HG03108 (cell line): ENCODE measurements around the gene CD40LG.

ENCODE experiments used
- ATAC-seq: cut with Tn5 transposase; IDR thresholded peaks from one replicate; pipeline ENCODE4 v1.9.1; 2021; ENCODE audit warnings: moderate library complexity; ENCODE audit not compliant: unreplicated experiment

The CD40LG gene

DNA sequence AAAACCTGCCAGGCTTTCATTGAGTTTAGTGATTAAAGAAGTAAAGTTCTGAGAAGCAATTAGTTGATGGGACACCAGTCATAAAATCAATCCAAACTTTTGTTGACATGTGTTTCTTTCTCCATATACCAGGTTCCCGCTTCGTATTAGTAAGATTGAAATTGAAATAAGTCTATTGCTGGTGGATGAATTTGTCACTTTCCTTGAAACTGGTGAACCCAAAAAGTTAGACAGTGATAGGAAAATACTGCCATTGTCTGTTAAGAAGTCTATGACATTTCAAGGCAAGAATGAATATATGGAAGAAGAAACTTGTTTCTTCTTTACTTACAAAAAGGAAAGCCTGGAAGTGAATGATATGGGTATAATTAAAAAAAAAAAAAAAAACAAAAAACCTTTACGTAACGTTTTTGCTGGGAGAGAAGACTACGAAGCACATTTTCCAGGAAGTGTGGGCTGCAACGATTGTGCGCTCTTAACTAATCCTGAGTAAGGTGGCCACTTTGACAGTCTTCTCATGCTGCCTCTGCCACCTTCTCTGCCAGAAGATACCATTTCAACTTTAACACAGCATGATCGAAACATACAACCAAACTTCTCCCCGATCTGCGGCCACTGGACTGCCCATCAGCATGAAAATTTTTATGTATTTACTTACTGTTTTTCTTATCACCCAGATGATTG is at the start of gene CD40LG:
CD40LG (plus strand) TSS at position 482 of the 684 bp plus-strand sequence; CDS start at position 573, 91 bp downstream.
- no peak for ATAC-seq

DNA sequence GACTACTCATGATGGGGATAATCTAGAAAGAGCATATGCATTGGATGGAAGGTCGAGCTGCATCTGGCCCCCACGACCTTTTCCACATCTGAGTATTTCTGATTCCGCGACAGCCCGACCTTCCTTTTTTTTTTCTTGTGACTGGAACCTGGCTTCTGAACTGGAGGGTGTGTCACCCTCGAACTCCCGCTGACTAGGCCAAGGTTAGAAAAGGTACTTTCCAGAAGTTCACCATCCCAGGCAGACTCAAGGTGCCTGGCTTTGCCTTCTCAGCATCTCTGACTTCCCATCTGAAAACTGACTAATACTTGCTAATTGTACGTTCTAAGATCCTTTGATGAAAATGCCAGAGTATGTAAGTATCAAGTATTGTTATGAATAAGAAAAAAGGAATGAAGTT is 49.3 kb upstream of the CD40LG start:
- ATAC-seq, result no peak

DNA sequence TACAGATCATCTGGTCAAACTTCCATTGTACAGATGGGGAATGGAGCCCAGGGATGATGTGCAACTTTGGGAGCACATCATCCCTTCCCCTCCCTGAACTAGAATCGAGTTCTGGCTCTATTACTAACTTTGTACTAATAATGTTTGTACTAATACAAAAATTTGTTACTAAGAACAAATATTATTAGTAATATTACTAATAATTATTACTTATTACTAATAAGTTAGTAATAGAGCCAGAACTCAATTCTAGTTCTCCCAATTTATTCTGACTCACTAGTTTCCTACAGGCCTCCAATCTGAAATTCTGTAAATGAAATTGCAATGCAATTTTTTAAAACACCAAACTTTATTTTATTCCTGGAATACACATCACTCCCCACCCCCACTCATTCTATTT is 47.9 kb upstream of the CD40LG start:
- no peak for ATAC-seq

DNA sequence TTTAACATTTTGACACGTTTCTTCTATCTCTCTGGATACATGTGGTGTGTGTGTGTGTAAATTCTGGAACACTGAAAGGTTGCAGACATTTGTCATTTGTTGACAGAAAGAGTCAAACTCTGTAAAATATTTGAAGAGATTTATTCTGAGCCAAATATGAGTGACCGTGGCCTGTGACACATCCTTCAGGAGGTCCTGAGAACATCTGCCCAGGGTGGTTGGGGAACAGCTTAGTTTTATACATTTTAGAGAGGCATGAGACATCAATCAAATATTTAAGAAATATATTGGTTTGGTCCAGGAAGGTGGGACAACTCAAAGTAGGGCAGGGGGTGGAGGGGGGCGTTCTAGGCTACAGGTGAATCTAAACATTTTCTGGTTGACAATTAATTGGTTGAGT is 40.7 kb upstream of the CD40LG start:
- ATAC-seq, result no peak

DNA sequence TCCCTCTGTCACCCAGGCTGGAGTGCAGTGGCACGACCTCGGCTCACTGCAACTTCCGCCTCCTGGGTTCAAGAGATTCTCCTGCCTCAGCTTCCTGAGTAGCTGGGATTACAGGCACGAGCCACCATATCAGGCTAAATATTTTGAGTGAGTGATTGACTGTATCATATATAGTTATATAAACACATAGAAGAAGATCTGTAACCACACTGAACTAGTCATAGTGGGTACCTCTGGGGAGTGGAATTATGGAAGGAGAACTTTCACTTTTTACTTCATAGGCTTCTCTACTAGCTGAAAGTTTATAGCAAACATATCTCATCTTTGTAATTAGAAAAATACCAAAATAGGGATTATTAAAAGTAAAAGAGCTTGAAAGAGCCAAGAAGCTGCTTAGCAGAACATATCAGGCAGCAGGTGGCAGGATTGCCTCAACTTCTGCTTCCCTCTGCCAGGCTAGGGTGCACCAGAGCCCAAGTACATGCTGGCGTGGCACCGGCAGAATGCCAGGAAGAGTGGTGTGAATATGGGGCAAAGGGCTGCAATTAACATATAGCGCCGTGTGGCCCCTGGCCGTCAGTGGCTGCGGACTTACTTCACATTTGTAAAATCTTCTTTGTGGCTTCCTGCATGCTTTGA is 39.5 kb upstream of the CD40LG start:
- ATAC-seq, result no peak

DNA sequence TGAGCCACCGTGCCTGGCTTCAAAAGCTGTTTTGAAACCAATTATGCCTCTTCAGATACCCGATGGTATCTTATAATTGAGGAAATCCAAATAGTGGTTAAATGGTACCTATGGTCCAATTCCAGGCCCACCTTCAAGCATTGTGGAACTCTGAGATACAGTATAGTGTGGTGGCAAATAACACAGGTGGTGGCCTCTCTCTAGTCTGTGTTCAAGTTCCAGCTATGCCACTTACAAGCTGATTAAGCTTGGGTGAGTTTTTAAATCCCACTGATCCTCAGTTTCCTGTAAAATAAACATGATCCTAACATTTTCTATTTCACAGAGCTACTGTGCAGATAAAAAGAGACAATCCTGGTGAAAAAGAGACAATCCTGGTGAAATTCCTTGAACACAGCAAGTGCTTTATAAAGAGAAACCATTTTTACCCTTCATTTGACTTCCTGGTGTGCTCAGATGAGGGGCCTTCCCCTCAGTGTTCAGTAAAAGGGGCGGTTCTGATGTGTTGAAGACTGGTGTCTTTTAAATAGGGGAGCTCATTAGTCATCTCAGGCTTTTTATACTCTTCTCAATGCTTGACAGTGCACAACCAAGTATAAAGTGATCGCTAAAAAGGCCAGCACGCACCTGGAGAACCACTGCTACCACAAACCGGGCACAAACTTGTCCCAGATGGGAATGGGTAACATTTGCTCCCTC is 30.8 kb upstream of the CD40LG start:
- peak; percentile 78 for ATAC-seq

DNA sequence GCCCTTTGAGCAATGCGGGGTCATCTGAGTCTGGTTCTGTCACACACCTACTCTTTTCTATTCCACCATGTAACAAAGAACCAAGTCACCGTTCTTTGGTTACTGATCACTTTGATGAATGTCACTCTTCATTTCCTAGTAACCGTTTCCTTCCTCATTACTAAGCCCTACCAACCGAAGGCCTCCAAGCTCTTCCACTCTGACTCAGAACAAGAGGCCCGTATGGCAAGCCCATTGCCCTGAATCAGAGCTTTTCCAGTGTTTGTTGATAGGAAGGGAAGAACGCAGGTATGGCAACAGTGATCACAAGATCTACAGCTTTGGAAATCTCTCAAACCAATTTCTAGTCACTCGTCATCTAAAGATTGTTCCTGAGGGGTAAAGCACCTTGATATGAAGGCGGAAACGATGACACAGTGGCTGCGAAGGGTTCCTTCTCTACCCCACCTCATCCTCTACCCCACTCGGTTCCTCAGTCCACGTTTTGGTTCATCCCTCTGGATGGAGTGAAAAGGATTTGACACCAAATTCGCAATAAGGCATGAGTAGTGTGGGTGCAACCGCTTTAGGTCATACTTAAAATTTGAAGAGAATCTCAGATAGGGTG is 28.0 kb upstream of the CD40LG start:
- ATAC-seq, result no peak

DNA sequence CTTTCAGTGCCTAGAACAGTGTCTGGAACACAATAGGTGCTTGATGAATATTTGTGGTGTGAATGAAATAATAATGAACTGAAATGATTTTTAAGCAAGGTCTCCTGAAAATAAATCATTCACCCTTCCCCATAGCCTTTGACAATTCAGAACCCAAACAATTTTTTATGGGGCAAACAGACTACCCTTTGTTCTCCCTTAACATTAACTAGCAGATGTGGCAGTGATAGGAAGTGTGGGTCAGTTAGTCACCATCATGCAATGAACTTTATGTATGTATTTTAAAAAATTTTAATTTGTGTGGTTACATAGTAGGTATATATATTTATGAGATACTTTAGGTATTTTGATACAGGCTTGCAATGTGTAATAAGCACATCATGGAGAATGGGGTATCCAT is 27.2 kb upstream of the CD40LG start:
- no peak for ATAC-seq

DNA sequence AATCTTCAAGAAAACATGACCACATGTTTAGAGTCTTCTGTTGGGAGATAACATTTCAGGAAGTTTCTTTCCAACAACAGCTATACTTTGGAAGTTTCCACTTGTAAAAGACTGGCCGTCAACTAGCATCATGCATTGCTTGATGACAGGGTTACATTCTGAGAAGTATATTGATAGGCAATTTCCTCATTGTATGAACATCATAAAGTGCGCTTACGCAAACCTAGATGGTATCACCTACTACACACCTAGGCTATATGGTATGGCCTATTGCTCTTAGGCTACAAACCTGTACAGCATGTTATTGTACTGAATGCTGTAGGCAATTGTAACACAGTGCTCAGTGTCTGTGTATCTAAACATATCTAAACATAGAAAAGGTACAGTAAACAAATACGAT is 25.4 kb upstream of the CD40LG start:
- ATAC-seq, result no peak

DNA sequence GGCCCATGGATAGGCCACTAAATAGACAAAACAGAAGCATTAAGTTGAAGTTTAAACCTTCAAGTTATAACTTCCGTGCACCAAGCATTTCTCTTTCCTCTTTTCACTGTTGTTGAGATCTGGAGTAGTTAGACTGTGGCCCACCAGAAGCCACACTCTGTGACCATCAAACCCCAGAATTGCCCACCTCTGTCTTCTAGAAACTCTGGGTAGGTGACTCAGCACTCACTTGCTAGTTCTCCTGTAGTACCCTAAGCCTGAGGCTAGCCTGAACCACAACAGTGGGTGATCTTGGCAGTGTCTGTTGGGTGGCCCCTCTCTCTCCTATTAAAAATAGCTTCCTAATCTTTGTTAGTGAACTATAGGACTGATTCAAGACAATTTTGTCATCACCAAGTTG is 24.6 kb upstream of the CD40LG start:
- no peak for ATAC-seq

DNA sequence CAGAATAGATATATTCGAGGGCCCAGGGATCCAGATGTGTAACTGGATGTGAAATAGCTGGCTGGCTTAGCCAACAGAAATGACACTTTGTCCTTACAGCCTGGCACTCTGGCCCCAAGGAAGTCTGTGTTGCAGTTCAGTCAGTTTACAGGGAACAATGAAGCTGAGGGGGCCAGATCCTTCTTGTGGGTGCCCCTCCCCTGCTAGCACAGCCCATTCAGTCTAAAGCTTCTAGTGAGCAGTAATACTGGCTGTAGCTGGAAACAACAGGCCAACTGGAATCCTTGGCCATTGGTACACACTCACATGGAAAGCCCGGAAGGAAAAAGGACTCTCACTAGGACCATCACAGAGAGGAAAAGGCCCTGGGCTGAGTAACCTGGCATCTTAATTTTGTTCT is 22.7 kb upstream of the CD40LG start:
- ATAC-seq, result no peak

DNA sequence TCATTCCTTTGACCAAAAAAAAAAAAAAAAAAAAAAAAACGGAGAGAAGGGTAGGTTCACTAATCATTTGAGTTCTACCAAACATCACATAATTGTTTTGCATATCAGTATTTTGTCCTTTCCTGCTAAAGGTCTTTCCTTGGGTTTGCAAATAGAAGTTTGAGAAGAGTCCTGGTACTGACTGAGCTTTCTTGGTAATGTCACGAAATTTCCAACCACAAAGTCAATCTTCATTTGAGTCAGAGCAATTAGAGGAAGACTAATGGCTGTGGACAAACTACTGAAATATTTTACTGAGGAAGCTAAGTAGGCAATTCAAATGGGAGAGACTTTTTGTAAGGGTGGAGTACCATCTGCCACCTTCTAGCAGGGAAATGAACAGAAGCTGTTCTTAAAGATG is 21.7 kb upstream of the CD40LG start:
- no peak for ATAC-seq

DNA sequence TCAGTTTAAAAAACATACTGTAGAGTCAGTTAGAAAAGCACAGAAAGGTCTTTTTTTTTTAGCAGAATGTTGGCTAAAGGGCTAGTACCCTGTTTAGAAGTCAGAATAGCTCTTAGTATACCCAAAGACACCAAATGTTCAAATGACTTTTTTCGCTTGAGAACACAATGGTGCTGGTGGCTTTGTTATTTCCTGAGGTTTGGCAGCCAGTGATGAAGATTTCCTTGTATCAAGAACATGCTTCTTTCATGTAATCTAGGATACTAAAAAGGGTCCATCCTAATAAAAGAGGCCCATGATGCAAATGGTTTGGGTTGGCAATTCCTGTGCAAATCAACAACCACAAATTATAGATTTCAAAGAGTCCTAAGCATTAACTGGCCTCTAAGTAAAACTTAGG is 21.1 kb upstream of the CD40LG start:
- no peak for ATAC-seq

DNA sequence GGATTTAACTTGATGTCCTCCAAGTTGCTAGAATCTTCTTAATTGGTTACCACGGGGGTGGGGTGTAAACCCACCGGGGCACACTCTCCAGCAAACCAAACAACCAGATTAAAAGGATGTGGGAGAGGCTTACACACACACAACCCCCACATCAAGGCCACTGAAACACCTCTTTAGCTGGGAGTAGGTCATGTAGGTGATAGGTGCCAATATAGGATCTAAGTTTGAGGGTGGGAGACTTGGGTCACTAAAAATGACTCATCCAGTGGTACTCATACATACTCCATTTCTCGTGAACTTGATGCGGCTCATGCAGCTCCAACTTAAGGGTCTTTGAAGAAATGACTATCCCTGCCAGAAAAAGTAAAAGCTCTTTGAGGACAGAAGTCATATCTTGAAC is 20.5 kb upstream of the CD40LG start:
- ATAC-seq, result no peak

DNA sequence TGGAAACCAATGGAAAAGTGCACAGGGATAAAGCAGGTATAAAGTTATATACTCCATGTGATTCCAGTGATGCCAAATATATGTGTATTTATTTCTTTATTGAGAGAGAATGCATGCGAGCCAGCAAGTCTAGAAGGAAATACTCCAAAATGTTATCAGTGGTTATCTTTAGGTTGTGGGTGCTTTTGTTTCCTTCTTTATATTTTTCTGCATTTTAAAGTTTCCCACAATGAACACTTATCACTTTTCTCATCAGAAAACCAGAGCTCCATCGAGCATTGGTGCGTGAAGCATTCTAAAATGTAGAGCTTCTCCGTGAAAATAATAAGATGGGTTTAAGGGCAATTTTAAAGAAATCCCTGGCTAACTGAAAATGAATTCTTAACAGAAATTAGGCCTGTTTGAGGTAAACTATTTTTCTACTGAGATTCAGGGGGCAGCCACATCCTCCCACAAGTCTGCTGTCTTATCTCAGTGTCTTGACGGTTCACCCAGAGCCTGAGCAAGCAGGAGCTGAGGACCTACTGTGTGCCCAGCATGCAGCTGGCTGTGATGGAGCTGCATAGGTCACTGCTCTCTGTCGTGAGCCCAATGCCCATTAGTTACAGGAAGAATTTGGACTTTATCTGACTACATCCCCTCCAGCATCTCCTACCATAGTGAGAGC is 18.7 kb upstream of the CD40LG start:
- ATAC-seq, result no peak

DNA sequence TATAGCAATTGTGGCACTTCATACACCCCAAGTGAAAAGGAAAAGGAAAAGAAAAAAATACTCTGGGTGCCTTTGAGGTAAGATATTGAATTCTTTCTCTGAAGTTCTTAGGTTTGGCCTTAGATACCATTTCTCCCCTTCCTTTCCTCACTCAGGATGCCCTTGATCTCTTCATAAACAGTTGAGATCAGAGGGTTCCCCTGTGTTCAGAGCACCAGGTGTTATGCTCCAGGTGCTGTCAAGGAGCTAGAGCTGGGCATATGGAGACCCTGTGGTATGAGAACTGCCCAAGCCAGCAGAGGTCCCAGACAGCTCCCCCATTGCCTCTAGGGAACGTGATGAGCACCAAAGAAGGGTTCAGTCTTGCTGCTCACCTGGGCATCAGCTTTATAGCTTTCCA is 17.1 kb upstream of the CD40LG start:
- no peak for ATAC-seq

DNA sequence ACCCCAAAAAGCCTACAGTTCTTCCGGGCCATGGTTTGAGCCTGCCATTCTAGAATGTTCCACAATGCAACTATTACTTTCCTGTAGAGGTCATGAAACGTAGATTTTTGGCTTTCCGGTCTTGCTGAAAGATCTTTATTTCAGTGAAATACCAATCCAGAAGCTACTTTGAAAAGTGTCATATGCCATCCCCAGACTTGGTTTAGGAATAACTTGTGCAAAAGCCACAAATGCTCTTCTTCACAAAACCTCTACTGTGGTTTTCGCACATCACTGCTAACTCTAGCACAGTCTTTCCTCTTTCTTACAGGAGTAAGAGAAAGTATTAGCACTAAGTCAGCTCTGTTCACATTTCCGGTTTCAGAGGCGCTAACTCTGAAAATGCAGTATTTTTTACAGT is 12.7 kb upstream of the CD40LG start:
- peak; percentile 71 for ATAC-seq

DNA sequence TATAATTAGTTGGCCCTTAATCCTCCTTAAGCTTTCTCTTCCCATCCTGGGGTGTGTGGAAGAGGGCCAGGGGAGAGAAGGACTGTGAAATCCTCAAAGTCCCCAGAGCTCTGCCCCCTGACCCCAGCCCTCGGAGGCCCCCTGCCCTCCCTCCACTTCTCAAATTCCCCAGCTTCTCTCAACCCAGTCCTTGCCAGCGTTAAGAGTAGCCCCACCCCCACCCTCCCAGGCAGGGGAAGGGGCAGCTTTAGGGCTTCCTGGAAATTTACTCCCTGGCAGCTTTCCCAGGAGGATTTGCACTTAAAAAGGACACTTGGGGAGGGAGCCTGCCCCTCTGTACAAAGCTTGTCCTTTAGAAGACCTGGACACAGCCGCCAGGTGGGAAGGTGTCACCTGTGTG is 11.8 kb upstream of the CD40LG start:
- no peak for ATAC-seq

DNA sequence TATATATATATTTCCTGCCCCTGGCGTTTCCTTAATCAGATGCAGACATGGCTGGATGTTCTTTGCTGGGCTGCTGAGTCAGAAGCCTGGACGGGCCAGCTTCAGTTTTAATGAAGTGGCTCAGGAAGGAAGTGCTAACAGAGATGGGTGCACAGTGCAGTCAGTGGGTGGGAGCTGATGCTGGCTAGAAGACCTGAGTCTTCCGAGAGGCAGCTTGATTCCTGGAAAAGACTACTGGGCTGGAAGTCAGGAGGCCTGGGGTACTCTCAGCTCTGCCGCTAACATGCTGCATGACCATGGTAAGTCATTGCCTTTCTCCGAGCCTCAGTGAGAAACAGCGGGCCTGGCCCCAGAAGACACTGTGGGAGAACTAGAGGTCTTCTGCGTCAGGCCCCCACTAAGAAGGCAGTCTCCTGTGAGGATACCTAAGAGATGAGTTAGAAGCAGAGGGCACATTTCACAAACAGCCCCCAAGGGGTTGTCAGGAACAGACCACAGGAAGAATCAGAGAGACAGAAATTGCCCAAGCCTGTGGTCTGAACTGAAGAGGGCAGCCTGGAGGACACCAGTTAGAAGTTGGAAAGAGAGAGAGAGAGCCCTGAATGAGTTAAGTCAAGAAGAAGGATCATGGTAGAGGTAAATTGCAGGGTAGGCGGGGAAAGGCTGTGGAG is 8.3 kb upstream of the CD40LG start:
- ATAC-seq, result no peak

DNA sequence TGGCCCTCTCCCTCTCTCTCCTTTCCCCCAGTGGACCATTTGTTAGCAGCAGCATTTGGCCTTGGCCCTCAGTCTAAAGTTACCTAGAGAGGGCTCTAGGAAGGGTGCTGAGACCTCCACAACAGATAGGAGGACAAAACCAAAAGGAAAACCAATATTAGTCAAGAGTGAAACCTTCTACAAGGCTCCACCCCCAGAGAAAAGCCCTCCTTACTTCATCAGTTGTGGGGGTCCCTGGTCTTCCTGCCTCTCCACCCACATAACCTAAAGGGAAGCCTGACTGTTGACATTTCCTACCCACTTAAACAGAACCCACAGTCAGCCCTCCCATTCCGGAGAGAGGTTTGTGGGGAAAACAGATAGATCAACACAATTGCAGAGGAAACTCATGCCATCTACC is 4.7 kb upstream of the CD40LG start:
- no peak for ATAC-seq
